WTC11 (cell line): ENCODE data around the gene SYT17.

Source experiments
- ATF2 ChIP-seq: sonication (generic); formaldehyde crosslinking; IDR thresholded peaks from 2 replicates; pipeline ENCODE4 v1.8.1; 2022; ENCODE audit warnings: low read depth, missing genetic modification reagents, borderline replicate concordance
- MAX ChIP-seq: sonication (generic); formaldehyde crosslinking; IDR thresholded peaks from 2 replicates; pipeline ENCODE4 v1.8.0; 2022; ENCODE audit warnings: mild to moderate bottlenecking, missing genetic modification reagents
- NR2C2 ChIP-seq: sonication (generic); formaldehyde crosslinking; IDR thresholded peaks from 2 replicates; pipeline ENCODE4 v1.8.0; 2022; ENCODE audit warnings: mild to moderate bottlenecking, missing genetic modification reagents
- RELA ChIP-seq: sonication (generic); formaldehyde crosslinking; IDR thresholded peaks from 2 replicates; pipeline ENCODE4 v1.8.1; 2022; ENCODE audit warnings: missing genetic modification reagents, mild to moderate bottlenecking, borderline replicate concordance
- ZBTB21 ChIP-seq: sonication (generic); formaldehyde crosslinking; IDR thresholded peaks from 2 replicates; pipeline ENCODE4 v1.8.1; 2023; ENCODE audit warnings: mild to moderate bottlenecking, missing genetic modification reagents, borderline replicate concordance
- ZNF416 ChIP-seq: fragments of 250-450 bp; sonication (Bioruptor Pico); IDR thresholded peaks from 2 replicates; pipeline ENCODE4 v1.9.0; 2021; ENCODE audit warnings: mild to moderate bottlenecking, inconsistent platforms
- TF ChIP-seq, protein P1 (sequence below): sonication (generic); formaldehyde crosslinking; IDR thresholded peaks from 2 replicates; pipeline ENCODE4 v1.8.0; 2022; ENCODE audit warnings: mild to moderate bottlenecking, missing genetic modification reagents

GRCh38 chr16:19295393-19295792 is 127.4 kb downstream of the SYT17 start:
- TF ChIP-seq MAX (CRISPR knock-in tag) (no peak), RELA (CRISPR knock-in tag) (no peak), ZNF416 (CRISPR knock-in tag) (no peak), ZBTB21 (no peak), NR2C2 (CRISPR knock-in tag) (no peak), ATF2 (CRISPR knock-in tag) (no peak)
- TF ChIP-seq, protein P1, sequence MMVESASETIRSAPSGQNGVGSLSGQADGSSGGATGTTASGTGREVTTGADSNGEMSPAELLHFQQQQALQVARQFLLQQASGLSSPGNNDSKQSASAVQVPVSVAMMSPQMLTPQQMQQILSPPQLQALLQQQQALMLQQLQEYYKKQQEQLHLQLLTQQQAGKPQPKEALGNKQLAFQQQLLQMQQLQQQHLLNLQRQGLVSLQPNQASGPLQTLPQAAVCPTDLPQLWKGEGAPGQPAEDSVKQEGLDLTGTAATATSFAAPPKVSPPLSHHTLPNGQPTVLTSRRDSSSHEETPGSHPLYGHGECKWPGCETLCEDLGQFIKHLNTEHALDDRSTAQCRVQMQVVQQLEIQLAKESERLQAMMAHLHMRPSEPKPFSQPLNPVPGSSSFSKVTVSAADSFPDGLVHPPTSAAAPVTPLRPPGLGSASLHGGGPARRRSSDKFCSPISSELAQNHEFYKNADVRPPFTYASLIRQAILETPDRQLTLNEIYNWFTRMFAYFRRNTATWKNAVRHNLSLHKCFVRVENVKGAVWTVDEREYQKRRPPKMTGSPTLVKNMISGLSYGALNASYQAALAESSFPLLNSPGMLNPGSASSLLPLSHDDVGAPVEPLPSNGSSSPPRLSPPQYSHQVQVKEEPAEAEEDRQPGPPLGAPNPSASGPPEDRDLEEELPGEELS, result no peak
